Measurements from ENCODE around the gene EFCAB6. TPM values are rescaled to one million over a fixed set of nuclear protein-coding genes. Genes with fewer than 3 reads are reported as not detected.

The EFCAB6 gene
- total RNA-seq, 1 experiment from 2014 or later: 2.5 TPM

DNA sequence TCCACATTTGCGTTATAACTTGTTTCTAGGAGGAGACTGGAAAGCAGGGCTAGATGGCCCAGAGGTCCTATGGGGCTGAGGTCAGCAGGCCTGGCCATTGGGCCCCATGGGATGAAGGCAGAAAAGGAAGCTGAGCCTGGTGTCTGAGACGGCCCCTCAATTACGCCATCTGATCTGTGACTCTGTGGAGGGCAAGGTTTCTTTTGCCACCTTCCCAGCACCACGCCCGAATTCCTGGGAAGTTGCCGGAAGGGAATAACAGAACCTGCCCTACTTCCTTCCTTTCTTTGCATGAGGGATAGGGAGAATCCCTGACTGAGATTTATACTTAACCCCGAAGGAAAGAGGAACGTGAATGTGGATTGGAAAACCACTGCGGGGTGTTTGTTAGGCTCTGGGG lies 282.2 kb downstream of the EFCAB6 start:
- H3K4me2 ChIP-seq: no peak overlapping the region
- ChIA-PET CTCF (no interaction called here), POLR2A (ENCODE audit: unreplicated experiment) (no interaction called here)
- no peaks in the 10 kb centered on the region for H3K4me1 ChIP-seq (replicated peaks; ENCODE audit: insufficient read depth)
- no peak overlapping the region for H2AFZ ChIP-seq
- H4K20me1 ChIP-seq (ENCODE audit: insufficient read depth): no peaks in the 10 kb centered on the region
- no peaks in the 10 kb centered on the region for H3K36me3 ChIP-seq (ENCODE audit: low read depth)
- peaks cover 99% of the 10 kb centered on the region for H3K27me3 ChIP-seq (ENCODE audit: insufficient read depth, low read depth)
- H3K79me2 ChIP-seq (ENCODE audit: low read depth): no peaks in the 10 kb centered on the region
- no peaks in the 10 kb centered on the region for H3K9me2 ChIP-seq (ENCODE audit: insufficient read depth)
- intact Hi-C loops (cut with micrococcal nuclease; ENCODE audit: unreplicated experiment): no loop called here
- no peak for DNase-seq
- no TSS peak for BruUV-seq (replicated peaks)
- TF ChIP-seq EZH2 (IDR thresholded peaks at IDR 0.05; ENCODE audit: low read depth): no peak
- TF ChIP-seq, protein P1, sequence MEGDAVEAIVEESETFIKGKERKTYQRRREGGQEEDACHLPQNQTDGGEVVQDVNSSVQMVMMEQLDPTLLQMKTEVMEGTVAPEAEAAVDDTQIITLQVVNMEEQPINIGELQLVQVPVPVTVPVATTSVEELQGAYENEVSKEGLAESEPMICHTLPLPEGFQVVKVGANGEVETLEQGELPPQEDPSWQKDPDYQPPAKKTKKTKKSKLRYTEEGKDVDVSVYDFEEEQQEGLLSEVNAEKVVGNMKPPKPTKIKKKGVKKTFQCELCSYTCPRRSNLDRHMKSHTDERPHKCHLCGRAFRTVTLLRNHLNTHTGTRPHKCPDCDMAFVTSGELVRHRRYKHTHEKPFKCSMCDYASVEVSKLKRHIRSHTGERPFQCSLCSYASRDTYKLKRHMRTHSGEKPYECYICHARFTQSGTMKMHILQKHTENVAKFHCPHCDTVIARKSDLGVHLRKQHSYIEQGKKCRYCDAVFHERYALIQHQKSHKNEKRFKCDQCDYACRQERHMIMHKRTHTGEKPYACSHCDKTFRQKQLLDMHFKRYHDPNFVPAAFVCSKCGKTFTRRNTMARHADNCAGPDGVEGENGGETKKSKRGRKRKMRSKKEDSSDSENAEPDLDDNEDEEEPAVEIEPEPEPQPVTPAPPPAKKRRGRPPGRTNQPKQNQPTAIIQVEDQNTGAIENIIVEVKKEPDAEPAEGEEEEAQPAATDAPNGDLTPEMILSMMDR (conservative IDR thresholded peaks at IDR 0.05): no peak
- H3K27ac ChIP-seq: no peak overlapping the region
- H3K4me3 ChIP-seq: no peak overlapping the region
- H3F3A ChIP-seq (ENCODE audit: insufficient read depth, low read depth): no peaks in the 10 kb centered on the region
- no peaks in the 10 kb centered on the region for H3K9me3 ChIP-seq (ENCODE audit: insufficient read depth, low read depth)

DNA sequence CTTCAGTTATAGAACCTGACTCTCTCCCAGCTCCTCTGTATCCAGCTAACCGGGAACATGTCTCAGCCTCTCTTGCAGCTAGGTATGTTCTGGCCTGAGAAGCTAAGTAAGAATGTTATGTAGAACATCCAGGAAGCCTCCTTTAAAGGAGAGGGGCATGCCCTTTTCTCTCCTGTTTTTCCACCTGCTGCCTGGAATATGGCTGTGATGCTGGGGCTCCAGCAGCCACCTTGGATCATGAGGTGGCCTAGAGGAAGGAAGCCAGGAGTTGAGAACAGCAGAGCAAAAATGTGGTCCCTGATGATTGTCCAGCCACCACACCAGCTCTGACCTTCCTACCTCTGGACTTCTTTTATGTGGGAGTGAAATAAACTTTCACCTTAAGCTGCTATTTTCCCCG lies 282.6 kb downstream of the EFCAB6 start:
- intact Hi-C loops (cut with micrococcal nuclease; ENCODE audit: unreplicated experiment): no loop called here
- H3K9me3 ChIP-seq (ENCODE audit: insufficient read depth, low read depth): no peaks in the 10 kb centered on the region
- ChIA-PET POLR2A (ENCODE audit: unreplicated experiment) (no interaction called here), CTCF (no interaction called here)
- H4K20me1 ChIP-seq (ENCODE audit: insufficient read depth): no peaks in the 10 kb centered on the region
- H3K9me2 ChIP-seq (ENCODE audit: insufficient read depth): no peaks in the 10 kb centered on the region
- no peak overlapping the region for H3K27ac ChIP-seq
- peaks cover 99% of the 10 kb centered on the region for H3K27me3 ChIP-seq (ENCODE audit: insufficient read depth, low read depth)
- no peak for DNase-seq
- no peak overlapping the region for H2AFZ ChIP-seq
- no peaks in the 10 kb centered on the region for H3K79me2 ChIP-seq (ENCODE audit: low read depth)
- H3K36me3 ChIP-seq (ENCODE audit: low read depth): no peaks in the 10 kb centered on the region
- H3K4me2 ChIP-seq: no peak overlapping the region
- no TSS peak for BruUV-seq (replicated peaks)
- no peaks in the 10 kb centered on the region for H3K4me1 ChIP-seq (replicated peaks; ENCODE audit: insufficient read depth)
- H3K4me3 ChIP-seq: no peak overlapping the region
- H3F3A ChIP-seq (ENCODE audit: insufficient read depth, low read depth): no peaks in the 10 kb centered on the region
- no peak for TF ChIP-seq EZH2 (IDR thresholded peaks at IDR 0.05; ENCODE audit: low read depth)
- TF ChIP-seq, protein P1 (conservative IDR thresholded peaks at IDR 0.05): no peak

DNA sequence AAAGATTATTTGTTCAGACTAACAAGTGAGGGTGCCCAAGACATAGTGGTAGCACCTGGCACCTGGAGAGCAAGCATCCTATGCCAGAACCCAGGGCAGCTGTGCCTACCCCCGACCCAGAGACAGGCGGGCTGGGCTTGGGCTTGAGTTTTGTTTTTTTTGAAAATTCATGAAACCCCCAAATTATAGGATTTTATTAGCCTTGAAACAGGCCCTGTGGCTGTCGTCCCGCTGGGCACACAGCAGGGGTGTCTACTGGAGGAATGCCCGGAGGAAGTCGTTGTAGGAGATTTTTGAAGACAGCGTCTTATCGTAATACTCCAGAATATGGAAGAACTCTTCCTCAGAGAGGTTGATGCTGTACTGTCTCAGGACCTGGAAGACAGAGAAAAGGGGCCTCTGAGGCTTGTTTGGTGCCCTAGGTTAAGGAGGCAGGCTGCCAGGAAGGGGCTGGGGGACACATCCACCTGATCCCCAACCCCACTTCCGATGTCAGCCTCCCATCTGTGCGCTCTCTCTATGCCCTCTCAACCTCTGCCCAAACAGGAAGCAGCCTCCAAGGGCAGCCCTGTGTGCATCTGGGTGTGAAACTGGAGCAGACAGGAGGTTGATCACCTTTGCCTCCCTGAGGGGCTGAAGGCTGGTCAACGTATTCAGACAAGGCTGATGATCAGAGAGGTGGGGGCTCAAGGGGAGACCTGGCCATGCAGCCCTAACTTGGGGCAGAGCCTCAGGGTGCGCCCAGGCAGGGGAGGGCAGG lies 283.3 kb downstream of the EFCAB6 start:
- Histone ChIP-seq H4K20me1 (ENCODE audit: insufficient read depth) (no peaks in the 10 kb centered on the region), H3K9me2 (ENCODE audit: insufficient read depth) (no peaks in the 10 kb centered on the region), H3K9me3 (ENCODE audit: insufficient read depth, low read depth) (no peaks in the 10 kb centered on the region), H3K27me3 (ENCODE audit: insufficient read depth, low read depth) (peaks cover 99% of the 10 kb centered on the region), H3K4me1 (replicated peaks; ENCODE audit: insufficient read depth) (no peaks in the 10 kb centered on the region), H3K27ac (no peak overlapping the region), H3K4me2 (no peak overlapping the region), H3K79me2 (ENCODE audit: low read depth) (no peaks in the 10 kb centered on the region), H3K36me3 (ENCODE audit: low read depth) (no peaks in the 10 kb centered on the region), H2AFZ (no peak overlapping the region), H3K4me3 (no peak overlapping the region), H3F3A (ENCODE audit: insufficient read depth, low read depth) (no peaks in the 10 kb centered on the region)
- DNase-seq: no peak
- no TSS peak for BruUV-seq (replicated peaks)
- POLR2A ChIA-PET (ENCODE audit: unreplicated experiment): no interaction called here
- intact Hi-C loops (cut with micrococcal nuclease; ENCODE audit: unreplicated experiment): no loop called here
- CTCF ChIA-PET: no interaction called here
- TF ChIP-seq, protein P1 (conservative IDR thresholded peaks at IDR 0.05): no peak
- no peak for TF ChIP-seq EZH2 (IDR thresholded peaks at IDR 0.05; ENCODE audit: low read depth)

Data from PC-9 (cell line).